Lung (tissue), 12 donors: Measurements from ENCODE around the gene RBM27. TPM values are rescaled to one million over a fixed set of nuclear protein-coding genes. Genes with fewer than 3 reads are reported as not detected.

Experiments used
- ATAC-seq: fragments of 200-7000 bp; cut with Tn5 transposase; one replicate; pipeline ENCODE4 v1.9.1; 2020; ENCODE audit warnings: moderate number of reproducible peaks; ENCODE audit not compliant: insufficient read depth, low FRiP score
- DNase-seq, 3 donors: peaks; one replicate each; pipeline ENCODE4 v3.0.0-alpha.2; 2013 to 2017
- H3K27ac ChIP-seq, 2 donors: one replicate each; pipeline ENCODE4 v1.5.1; 2013; ENCODE audit warnings: mild to moderate bottlenecking in 2 of 2, moderate library complexity in 2 of 2, control low read depth in 1 of 2, inconsistent platforms in 1 of 2, low read depth in 1 of 2, low read length in 1 of 2
- H3K27me3 ChIP-seq, 3 donors: one replicate each; pipeline ENCODE4 v1.5.1; 2013; ENCODE audit warnings: low read length in 2 of 3; ENCODE audit not compliant: control insufficient read depth in 3 of 3, insufficient read depth in 3 of 3
- H3K36me3 ChIP-seq, 4 donors: one replicate each; pipeline ENCODE4 v1.5.1; 2013; ENCODE audit warnings: low read length in 4 of 4, mild to moderate bottlenecking in 1 of 4, moderate library complexity in 1 of 4; ENCODE audit not compliant: control insufficient read depth in 4 of 4, insufficient read depth in 4 of 4
- H3K4me1 ChIP-seq, 5 donors: one replicate each; pipeline ENCODE4 v1.5.1; 2013; ENCODE audit warnings: low read length in 5 of 5, mild to moderate bottlenecking in 2 of 5, moderate library complexity in 1 of 5; ENCODE audit not compliant: control insufficient read depth in 5 of 5, insufficient read depth in 5 of 5
- H3K4me3 ChIP-seq: one replicate; pipeline ENCODE4 v1.5.1; 2013; ENCODE audit warnings: mild to moderate bottlenecking, control low read depth, moderate library complexity
- H3K9ac ChIP-seq, 2 donors: one replicate each; pipeline ENCODE4 v1.5.1; 2013; ENCODE audit warnings: low read length in 2 of 2, control low read depth in 1 of 2; ENCODE audit not compliant: insufficient read depth in 1 of 2
- H3K9me3 ChIP-seq, 4 donors: one replicate each; pipeline ENCODE4 v1.5.1; 2013; ENCODE audit warnings: low read length in 3 of 4, mild to moderate bottlenecking in 1 of 4, moderate library complexity in 1 of 4; ENCODE audit not compliant: control insufficient read depth in 4 of 4, insufficient read depth in 3 of 4
- CTCF ChIP-seq: IDR thresholded peaks from 2 replicates; pipeline ENCODE4 v1.5.1; 2012; ENCODE audit warnings: mild to moderate bottlenecking; ENCODE audit errors: control extremely low read depth, extremely low read depth
- whole genome bisulfite sequencing, 2 donors: extraction: QIAGEN DNeasy Blood & Tissue Kit; methylation state at CpG; one replicate each; pipeline ENCODE4 v1.1.7; 2013; 5-methylcytosine and 5-hydroxymethylcytosine counted together
- polyA plus RNA-seq, 2 donors: library from polyadenylated mRNA; stranded (reverse); fragments of 200-250 nt; gene quantifications; one replicate each; pipeline ENCODE4 v1.2.1, GENCODE V29; 2013
- total RNA-seq, 2 donors: library from RNA; depleted of rRNA in 1 of 2; stranded (reverse); fragments of >200 nt in 1 of 2; gene quantifications; one replicate each; pipeline ENCODE4 v1.2.1, GENCODE V29; 2014 to 2021
- donor health status: control.
- donor health status: control.
- donor health status: Bipolar disorder and iron deficiency.
- donor health status: healthy.
- donor health status: DM: yes; HTN: yes; CAD: no.

Gene RBM27
- total and polyA plus RNA-seq, 4 donors: 6.2 to 41.8 (median 9.7) TPM

- ATAC-seq: no peak
- Histone ChIP-seq H3K9me3 (no peaks in the 10 kb centered on the region), H3K27me3 (no peaks in the 10 kb centered on the region), H3K27ac (no peak overlapping the region), H3K4me1 (peaks cover 0 to 11% (median 0%) of the 10 kb centered on the region in 5 donors), H3K9ac (no peak overlapping the region), H3K36me3 (peaks cover 0 to 11% (median 6%) of the 10 kb centered on the region in 4 donors), H3K4me3 (no peak overlapping the region)
- TF ChIP-seq CTCF: no peak
- 53 to 71% methylated on average over 2 of the region's 2 CpGs for WGBS, 2 donors
- no peak for DNase-seq
Observed at GRCh38 chr5:146218168-146218567, 14.8 kb downstream of the RBM27 start.

- Histone ChIP-seq H3K4me1 (peaks cover 0 to 11% (median 0%) of the 10 kb centered on the region in 5 donors), H3K4me3 (no peak overlapping the region), H3K9ac (no peak overlapping the region), H3K36me3 (peaks cover 0 to 12% (median 9%) of the 10 kb centered on the region in 4 donors), H3K27ac (no peak overlapping the region), H3K27me3 (no peaks in the 10 kb centered on the region), H3K9me3 (no peaks in the 10 kb centered on the region)
- TF ChIP-seq CTCF: no peak
- no peak for ATAC-seq
- DNase-seq: no peak
Observed at GRCh38 chr5:146219243-146219642, 15.8 kb downstream of the RBM27 start.

- Histone ChIP-seq H3K9ac (no peak overlapping the region), H3K4me1 (peaks cover 0 to 11% (median 0%) of the 10 kb centered on the region in 5 donors), H3K4me3 (no peak overlapping the region), H3K9me3 (no peaks in the 10 kb centered on the region), H3K27me3 (no peaks in the 10 kb centered on the region), H3K27ac (no peak overlapping the region), H3K36me3 (peaks cover 1 to 12% (median 10%) of the 10 kb centered on the region in 4 donors)
- ATAC-seq (no peak), DNase-seq (no peak)
- no peak for TF ChIP-seq CTCF
- WGBS, 2 donors: 88 to 94% methylated on average over 3 of the region's 3 CpGs
Observed at GRCh38 chr5:146221234-146221633, 17.8 kb downstream of the RBM27 start.

- H3K9me3 ChIP-seq: no peaks in the 10 kb centered on the region
- H3K36me3 ChIP-seq: peaks cover 1 to 16% (median 12%) of the 10 kb centered on the region in 4 donors
- ATAC-seq: no peak
- 94 to 96% methylated on average over 1 of the region's 1 CpG for WGBS, 2 donors
- H3K4me3 ChIP-seq: no peak overlapping the region
- no peak overlapping the region for H3K9ac ChIP-seq
- H3K27ac ChIP-seq: no peak overlapping the region
- no peaks in the 10 kb centered on the region for H3K27me3 ChIP-seq
- H3K4me1 ChIP-seq: peaks cover 0 to 8% (median 0%) of the 10 kb centered on the region in 5 donors
- no peak for DNase-seq
- TF ChIP-seq CTCF: no peak
Observed at GRCh38 chr5:146222005-146222404, 18.6 kb downstream of the RBM27 start.
